ENCODE measurements around the gene ARGLU1. TPM values are rescaled to one million over a fixed set of nuclear protein-coding genes. Genes with fewer than 3 reads are reported as not detected.
A peak's percentile ranks its signal among the peaks of the same experiment; 100 is the strongest.

ARGLU1 gene
- total RNA-seq, 1 donor from 2014 or later = 22.6 TPM

DNA sequence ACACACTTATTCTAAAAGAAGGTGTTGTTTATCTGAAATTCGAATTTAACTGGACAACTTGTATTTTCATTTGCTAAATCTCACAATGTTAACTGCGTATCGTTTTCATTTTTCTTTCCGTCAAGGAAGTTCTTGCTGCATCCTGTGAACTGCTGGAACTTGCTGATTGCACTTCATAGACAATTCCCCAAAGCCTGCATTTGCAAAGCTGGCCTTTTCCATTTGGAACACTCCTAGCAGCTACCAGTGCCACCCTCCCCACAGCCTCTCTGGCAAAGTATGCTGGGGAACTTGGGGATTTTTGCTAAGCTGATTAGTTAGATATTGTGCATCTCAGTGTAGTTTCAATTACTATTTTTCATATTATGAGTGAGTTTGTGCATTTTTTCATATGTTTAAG lies 20.4 kb upstream of the ARGLU1 start:
- ATAC-seq (peak; percentile 38), DNase-seq (ENCODE audit: low spot score) (no peak)

DNA sequence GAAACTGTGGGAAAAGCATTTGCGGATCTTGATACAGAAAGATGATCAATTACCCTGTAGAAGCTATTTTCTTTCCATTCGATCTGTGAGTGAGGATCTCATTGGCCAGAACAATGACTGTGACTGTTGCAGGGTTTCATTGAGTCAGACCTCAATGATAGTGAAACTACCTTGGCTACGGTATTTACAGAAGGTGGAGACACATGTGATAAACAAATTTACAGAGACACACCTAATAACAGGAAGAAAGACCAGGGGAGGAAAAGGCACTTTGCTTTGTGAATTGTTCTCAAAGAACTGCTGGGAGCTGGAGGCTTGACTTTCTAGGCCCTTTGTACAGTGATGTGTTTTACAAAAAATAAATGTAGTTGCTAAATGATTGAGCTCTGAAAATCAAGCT lies 19.9 kb upstream of the ARGLU1 start:
- ATAC-seq = no peak
- DNase-seq (ENCODE audit: low spot score) = no peak

DNA sequence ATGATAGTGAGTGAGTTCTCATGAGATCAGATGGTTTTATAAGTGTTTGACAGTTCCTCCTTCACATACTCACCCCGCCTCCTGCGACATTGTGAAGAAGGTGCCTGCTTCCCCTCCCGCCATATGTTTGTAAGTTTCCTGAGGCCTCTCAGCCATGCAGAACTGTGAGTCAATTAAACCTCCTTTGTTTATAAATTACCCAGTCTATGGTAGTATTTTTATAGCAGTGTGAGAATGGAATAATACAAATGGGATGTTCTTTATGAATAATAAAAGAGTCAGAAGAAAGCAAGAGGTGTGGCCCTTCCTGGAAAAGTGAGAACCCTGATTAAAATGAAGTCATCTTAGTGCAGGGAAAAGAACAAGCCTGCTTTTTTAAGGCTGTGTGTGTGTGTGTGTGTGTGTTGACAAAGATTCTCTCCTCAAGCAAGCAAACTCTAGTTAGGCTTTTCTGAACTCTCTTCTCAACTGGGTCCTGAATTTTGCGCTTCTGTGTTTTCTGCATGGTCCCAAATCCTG lies 18.8 kb upstream of the ARGLU1 start:
- no peak for ATAC-seq
- no peak for DNase-seq (ENCODE audit: low spot score)

DNA sequence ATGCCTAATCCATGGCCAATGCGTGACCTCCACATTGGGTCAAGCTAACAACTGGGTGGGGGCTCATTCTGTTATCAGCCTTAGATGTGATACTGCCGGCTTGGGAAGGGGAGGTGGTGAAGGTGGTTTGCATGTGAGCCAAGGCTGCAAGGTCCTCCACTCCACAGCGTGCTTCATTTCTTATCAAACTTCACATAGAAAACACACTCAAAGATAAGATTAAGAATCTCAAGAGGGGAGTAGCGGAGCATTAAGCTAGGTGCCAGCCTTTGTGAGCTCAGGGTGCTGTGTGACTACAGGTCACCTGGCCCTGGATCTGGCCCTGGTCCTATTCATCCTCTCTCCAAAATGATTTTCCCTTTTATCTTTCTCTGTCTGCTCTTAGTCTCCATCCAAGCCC lies 13.3 kb upstream of the ARGLU1 start:
- ATAC-seq (no peak), DNase-seq (ENCODE audit: low spot score) (no peak)

- ATAC-seq = no peak
- no peak for DNase-seq (ENCODE audit: low spot score)
These were observed 8.0 kb upstream of the ARGLU1 start for GRCh38 chr13:106575896-106576295.

GRCh38 chr13:106573868-106574267 lies 5.9 kb upstream of the ARGLU1 start:
- DNase-seq (ENCODE audit: low spot score) (no peak), ATAC-seq (no peak)

DNA sequence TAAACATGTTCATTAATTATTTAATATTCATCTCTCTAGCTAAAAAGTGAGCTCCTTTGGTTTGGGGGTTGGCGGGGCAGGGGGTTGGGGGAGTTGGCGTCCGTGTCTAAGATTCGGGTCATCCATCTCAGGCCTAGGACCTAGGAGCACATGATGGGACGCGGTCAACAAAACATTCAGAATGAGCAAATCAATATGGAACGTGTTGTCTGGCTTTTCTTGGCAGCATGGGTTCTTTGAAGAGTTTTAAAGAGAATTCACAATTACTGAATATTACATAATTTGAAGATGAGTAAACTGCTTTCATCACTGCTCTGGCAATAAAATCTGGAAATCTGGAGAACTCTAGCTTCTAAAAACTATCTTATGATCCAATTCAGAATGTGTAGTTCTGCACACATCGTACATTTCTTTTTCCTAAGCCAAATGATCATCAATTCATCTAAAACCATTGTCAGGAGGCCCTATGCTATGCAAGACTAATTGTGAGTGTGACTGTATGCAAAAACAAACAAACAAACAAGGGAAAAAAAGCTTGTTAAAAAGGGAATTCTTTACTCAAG lies 5.4 kb upstream of the ARGLU1 start:
- DNase-seq (ENCODE audit: low spot score) (no peak), ATAC-seq (no peak)

GRCh38 chr13:106570299-106570852 lies 2.4 kb upstream of the ARGLU1 start:
- ATAC-seq (peak; percentile 52), DNase-seq (ENCODE audit: low spot score) (peak; percentile 81)

DNA sequence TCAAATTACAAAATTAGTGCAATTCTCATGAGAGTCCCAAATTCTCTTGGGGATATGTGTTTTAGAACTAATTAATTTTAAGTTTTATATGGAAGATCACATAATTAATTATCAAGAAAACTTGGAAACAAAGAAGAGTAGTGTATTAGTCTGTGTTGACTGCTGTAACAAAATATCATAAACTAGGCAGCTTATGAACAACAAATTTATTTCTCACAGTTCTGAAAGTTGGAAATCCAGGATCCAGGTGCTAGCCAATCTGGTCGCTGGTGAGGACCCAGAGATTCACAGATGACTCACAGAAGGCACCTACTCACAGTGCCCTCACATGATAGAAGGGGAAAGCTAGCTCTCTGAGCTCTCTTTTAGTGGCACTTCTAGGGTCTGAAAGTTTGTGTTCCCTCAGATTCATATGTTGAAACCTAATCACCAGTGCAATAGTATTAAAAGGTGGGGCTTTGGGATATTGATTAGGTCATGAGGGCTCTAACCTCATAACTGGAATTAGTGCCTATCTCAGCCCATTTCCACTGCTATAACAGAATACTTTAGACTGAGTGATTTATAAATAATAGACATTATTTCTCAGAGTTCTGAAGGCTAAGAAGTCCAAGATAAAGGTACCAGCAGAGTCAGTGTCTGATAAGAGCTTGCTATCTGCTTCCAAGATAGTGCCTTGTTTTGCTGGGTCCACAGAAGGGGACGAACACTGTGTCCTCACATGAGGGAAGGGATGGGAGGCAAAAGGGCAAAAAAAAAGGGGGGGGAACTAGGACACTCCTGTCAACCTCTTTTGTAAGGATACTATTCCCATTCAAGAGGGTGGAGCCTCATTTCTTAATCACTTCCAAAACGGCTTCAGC lies 1.5 kb upstream of the ARGLU1 start:
- ATAC-seq (no peak), DNase-seq (ENCODE audit: low spot score) (no peak)

DNA sequence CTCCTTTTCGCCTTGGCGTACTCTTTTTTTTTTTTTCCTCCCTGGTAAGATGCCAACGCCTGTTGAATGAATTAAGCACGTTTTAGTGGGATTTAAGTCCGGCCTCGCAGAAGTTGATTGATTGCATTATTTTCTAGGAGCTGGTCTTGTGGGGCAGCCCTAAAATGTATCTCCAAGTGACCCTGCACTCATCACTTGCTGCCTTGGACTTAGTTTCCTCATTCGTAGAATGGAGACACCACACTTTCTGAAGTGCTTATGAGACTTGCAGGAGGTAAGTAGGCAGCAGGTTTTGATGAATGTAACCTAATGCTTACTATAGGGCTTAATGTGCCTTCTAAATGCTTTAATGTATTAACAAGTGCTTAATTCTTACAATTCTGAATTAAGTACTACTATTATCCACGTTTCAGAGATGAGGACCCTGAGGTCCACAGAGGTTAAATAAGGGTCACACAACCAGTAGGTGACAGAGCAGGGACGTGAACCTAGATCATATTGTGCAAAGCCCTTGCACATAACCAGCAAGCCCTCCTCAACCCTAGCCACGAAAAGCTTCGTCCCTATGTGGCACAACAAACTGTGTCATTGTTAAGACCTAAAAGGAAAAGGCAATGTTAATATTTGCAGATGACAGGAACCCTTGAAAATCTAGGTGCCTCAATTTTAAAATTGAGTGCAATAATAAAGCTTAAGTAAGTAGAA lies 514 bp upstream of the ARGLU1 start:
- peak; percentile 1 for ATAC-seq
- DNase-seq (ENCODE audit: low spot score) = no peak

DNA sequence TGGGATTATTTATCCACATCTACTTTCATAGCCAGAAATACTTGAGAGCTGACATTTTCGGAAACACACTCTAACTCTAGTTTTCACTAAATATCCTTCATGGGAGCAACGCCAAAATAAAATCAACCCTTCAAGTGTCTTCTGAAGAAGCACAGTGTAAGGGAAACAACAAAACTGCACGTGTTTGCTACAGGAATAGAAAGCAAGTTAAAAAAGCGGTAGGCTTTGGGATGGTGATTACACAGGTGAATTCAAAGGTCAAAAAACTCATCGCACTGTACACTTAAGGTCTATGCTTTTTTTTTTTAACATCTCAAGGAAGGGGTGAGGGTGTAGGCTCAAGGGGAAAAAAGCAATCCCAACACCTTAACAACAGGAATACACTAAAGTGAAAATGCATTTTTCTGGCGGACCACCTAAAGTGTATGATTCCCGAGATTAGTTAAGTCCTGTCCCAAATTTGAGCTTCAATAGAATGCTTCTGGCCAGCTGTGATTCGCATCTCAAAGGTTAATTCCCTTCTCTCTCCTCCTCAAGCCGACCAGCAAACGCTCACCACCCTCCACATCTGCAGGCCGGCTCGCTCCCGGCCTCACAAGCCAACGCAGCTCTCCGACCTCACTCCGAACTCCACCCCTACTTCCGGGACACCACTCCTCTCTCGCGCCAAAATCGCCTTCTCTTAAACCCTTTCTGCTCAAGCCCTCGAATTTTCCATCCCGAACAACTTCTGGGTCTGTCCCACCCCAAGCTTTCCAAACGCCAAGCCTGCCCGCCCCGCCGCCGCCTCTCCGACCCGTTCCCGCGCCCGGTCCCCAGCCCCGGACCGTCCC lies 1.1 kb downstream of the ARGLU1 start:
- ATAC-seq = peak; percentile 65
- DNase-seq (ENCODE audit: low spot score) = peak; percentile 63

- DNase-seq (ENCODE audit: low spot score) (no peak), ATAC-seq (no peak)
These were observed 2.7 kb downstream of the ARGLU1 start for GRCh38 chr13:106565127-106565775.

DNA sequence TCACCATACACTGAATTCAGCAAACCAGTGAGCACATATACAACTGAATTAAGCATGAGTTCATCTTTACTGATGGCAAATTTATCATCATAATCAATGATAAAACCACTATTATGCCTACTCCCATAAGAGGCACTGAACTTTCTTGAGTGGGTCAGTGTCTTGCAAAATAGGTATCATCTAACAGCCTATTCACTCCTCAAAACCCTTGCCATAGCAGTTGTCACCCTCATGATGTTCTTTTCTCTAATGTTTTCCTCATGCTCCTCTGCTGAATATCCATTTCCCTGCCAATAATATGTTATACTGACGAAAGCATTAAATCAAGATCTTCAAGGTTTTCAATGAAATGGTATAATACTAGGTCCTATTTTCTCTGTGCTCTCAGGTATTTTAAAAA lies 5.6 kb downstream of the ARGLU1 start:
- no peak for ATAC-seq
- no peak for DNase-seq (ENCODE audit: low spot score)

- ATAC-seq (peak; percentile 61), DNase-seq (ENCODE audit: low spot score) (no peak)
These were observed 6.3 kb downstream of the ARGLU1 start for GRCh38 chr13:106561551-106562170.

DNA sequence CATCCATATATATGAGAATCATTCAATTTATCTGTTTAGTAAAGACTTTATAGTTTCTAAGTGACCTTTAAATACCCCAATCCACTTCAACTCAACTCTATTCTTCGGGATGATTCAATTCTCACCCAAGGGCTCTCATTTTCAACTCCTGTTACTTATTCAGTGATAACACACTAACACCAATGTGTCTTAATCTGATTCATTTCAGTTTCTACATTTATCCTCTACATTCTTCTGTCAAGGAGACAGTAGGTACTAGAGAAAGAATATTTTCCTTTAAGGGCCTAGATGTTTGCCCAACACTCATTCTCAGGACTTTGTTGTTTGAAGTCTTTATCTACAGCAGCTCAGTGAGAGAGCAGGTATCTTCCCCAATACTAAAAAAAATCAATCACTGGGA lies 7.1 kb downstream of the ARGLU1 start:
- no peak for DNase-seq (ENCODE audit: low spot score)
- ATAC-seq = no peak

DNA sequence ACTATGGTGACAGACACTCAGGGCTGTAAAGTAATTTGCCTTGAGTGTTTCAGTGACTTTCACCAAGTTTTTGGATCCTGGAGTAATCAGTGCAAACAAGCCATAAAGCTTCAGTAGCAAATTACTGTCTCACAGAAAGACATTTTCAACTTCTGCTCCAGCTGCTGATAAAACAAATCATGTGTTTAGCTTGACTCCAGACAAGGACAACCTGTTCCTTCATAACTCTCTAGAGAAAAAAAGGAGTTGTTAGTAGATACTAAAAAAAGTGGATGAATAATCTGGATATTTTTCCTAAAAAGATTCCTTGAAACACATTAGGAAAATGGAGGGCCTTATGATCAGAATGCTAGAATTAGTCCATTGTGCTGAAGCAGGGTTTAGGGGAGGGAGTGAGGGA lies 9.4 kb downstream of the ARGLU1 start:
- no peak for ATAC-seq
- DNase-seq (ENCODE audit: low spot score) = no peak

- DNase-seq (ENCODE audit: low spot score) (no peak), ATAC-seq (no peak)
These were observed 12.2 kb downstream of the ARGLU1 start for GRCh38 chr13:106555631-106556328.

DNA sequence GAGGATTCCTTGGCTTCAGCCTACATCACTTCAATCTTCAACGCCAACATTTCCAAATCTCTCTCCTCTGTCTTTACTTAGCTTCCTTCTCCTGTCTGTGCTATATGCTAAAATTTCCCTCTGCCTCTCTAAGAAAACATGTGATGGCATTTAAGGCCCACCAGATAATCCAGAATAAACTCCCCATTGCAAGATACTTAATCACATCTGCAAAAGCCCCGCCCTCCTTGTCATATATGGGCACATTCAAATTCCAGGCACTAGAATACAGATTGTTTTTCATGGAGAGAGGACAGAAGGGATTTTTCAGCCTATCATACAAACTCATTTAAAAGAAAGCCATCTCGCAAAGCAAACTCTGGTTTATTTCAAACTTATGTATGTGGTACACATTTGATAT lies 16.2 kb downstream of the ARGLU1 start:
- ATAC-seq (no peak), DNase-seq (ENCODE audit: low spot score) (no peak)

DNA sequence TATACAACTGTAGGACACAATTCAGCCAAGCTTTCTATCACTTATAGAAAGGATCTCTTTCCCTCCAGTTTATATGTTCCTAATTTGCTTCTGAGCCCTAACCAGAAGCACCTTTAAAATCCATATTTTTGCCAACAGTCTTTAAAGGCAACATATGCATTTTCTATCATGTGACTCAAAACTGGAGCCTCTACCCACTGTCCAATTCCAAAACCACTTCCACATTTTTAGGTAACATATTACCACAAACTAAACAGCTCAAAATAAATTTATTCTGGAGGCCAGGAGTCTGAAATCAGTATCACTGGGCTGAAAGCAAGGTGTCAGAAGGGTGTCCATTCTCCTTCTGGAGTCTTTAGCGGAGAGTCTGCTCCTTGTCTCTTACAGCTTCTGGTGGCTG lies 16.6 kb downstream of the ARGLU1 start:
- DNase-seq (ENCODE audit: low spot score) = no peak
- ATAC-seq = no peak

Data from left lobe of liver (tissue), 2 donors.